ENCODE measurements around the gene LMF1.
A peak's percentile ranks its signal among the peaks of the same experiment; 100 is the strongest.

LMF1 gene

DNA sequence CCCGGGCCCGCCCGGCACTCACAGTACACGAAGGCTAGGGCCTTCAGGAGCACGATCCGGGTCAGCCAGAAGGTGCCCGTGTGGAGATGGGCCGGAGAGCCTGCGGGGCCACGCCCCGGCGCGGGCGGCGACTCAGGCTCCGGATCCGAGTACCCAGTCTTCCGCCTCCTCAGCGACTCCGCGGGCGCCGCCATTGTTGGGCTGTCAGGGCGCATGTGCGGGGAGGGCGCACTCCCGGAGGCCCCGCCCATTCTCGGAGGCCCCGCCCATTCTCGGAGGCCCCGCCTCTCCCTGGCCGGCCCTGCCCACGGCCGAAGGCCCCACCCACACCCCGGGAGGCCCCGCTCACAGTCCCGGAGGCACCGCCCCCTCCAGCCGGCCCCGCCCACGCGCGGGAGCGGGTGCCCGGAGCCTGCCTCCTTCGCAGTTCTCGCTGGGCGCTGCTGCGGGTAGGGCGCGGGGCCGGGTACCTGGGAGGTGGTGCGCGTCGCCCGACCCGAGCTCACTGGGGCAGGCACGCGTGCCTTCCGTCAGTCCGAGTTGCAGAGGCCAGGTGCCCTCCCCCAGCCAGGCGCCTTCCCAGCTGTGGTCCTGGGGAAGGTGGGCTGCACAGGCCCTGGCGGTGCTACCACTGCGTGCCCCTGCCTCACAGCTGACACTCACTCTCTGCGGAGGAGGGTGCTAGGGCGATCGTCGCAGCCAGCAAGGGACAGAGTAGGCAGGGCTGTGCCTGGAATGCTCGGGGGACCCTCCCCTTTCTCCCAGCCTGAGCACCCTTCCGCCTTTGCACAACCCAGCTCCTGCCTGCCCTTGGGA lies at the start of gene LMF1:
Gene LMF1, minus strand, starts transcription at position 219 of the 816 bp plus-strand sequence. Its CDS starts 4 bp downstream, at position 215.
- peak; percentile 97 to 99 for DNase-seq (ENCODE audit: low read depth in 1 of 2, low spot score in 1 of 2)

GRCh38 chr16:1020091-1020399 lies 49.3 kb upstream of the LMF1 start:
- DNase-seq (ENCODE audit: low read depth in 1 of 2, low spot score in 1 of 2), result no peak

DNA sequence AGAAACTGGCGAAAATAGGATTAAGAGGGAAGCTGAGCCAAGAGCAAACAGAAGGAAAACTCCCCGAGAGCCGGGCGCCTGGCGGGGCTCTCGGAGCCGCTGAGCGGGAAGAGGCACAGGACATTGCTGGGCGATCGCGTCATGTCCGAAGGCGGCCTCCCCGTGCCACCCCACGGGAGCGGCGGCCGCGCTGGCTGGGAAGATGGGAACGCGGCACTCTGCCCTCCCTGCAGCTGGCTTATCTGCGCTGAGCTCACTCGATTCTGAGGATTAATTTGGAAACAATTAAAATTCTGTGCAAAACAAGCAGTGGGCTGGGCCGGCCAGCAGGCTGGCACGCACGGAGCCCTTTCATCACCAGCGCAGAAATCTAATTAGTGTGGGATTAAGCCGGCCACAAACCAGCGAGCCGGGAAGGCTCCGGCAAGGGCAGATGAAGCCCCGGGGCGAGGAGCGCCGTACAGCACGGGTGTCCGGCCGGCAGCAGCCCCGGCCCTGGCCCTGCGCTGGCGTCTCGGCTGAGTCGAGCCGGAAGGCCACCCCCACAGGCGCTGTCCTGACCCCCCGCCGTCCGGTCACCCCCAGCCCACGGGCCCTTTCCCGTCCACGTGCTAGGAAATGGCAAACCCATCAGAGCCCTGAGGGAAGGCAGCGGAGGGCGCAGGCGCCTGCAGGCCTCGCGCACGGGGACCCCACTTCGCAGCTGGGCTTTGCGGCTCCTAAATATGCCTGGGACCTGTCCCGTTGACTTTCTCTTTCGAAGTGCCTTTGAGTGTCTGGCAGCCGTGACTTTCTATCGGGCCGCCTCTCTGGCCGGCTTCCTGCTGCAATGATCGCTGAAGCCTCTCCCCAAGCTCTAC lies 48.7 kb upstream of the LMF1 start:
- DNase-seq (ENCODE audit: low read depth in 1 of 2, low spot score in 1 of 2), result no peak

- DNase-seq (ENCODE audit: low read depth in 1 of 2, low spot score in 1 of 2), result no peak
Observed at GRCh38 chr16:1018447-1019198, 47.8 kb upstream of the LMF1 start.

- no peak for DNase-seq (ENCODE audit: low read depth in 1 of 2, low spot score in 1 of 2)
Observed at GRCh38 chr16:1014771-1015495, 44.1 kb upstream of the LMF1 start.

- DNase-seq (ENCODE audit: low read depth in 1 of 2, low spot score in 1 of 2), result no peak
Observed at GRCh38 chr16:1014221-1014620, 43.4 kb upstream of the LMF1 start.

DNA sequence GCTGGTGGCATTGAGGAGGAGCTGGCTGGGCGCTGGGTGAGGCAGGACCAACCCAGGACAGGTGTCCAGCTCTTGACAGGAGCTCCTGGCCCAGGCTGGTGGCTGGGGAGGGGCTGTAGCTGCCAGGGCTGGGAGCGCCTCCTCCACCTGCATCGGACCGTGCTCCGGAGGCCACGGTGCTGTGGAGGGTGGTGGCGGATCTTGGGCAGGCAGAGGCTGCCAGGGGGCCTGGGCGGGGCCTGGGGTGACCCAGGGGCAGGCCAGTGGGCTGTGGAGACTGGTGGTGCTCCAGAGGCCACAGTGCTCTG lies 42.8 kb upstream of the LMF1 start:
- DNase-seq (ENCODE audit: low read depth in 1 of 2, low spot score in 1 of 2), result no peak

DNA sequence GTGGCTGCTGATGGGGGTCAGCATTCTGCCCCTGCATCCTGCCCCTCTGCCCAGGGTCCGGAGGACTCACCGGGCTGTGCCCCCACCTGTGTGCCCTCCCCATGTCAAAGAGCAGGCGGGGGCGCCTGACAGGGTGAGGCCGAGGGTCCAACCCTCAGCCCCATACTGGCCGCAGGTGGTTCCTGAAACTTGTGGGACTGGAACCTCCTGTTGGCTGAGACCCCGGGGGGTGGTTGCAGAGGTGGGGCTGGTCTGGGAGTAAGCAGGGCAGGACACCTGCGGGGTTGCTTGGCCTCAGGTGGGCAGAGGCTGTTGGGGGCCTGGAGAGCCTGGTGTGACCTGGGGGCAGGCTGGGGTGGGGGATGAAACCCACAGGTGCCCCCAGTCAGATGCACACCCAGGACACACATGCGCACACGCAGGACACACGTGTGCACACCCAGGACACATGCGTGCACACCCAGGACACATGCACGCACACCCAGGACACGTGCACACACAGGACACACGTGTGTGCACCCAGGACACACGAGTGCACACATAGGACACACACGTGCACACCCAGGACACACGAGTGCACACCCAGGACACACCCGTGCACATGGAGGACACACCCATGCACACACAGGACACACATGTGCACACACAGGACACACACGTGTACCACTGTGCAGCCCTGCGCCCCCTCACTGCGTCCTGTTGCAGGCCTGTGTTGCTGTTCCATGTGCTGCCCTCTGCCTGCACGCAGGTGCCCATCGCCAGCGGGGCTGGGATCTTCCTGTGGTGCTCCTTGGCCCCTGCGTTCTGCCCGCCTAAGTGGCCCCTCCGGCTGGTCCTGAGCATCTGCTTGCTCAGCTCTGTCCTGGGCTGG lies 42.2 kb upstream of the LMF1 start:
- DNase-seq (ENCODE audit: low read depth in 1 of 2, low spot score in 1 of 2), result no peak

GRCh38 chr16:1012135-1012534 lies 41.4 kb upstream of the LMF1 start:
- DNase-seq (ENCODE audit: low read depth in 1 of 2, low spot score in 1 of 2), result no peak

DNA sequence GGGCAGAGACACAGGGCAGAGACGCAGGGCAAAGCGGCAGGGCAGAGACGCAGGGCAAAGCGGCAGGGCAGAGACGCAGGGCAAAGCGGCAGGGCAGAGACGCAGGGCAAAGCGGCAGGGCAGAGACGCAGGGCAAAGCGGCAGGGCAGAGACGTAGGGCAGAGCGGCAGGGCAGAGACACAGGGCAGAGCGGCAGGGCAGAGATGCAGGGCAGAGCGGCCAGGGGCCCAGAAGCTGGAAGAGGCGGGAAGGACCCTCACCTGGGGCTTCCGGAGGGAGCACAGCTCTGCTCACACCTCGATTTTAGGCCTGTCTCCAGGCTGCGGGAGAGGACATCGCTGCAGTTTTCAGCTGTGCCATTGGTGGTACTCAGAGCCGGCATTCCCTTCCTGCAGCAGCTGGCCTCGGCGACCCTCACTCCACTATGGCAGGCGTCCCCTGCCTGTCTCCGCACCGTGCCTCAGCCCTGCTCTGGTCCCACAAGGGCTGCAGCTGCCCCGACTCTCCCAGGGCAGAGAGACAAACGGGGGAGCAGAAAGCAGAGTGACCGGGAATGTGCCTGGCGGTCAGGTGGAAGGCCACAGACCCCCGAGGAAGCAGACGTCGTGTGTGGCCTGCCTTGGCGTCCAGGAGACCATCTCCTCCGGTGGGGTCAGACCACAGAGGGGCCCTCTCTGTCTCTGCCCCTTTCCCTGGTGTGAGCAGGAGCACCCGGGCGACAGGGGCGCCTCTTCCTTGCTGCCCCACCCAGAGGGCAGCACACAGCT lies 40.7 kb upstream of the LMF1 start:
- DNase-seq (ENCODE audit: low read depth in 1 of 2, low spot score in 1 of 2), result no peak

DNA sequence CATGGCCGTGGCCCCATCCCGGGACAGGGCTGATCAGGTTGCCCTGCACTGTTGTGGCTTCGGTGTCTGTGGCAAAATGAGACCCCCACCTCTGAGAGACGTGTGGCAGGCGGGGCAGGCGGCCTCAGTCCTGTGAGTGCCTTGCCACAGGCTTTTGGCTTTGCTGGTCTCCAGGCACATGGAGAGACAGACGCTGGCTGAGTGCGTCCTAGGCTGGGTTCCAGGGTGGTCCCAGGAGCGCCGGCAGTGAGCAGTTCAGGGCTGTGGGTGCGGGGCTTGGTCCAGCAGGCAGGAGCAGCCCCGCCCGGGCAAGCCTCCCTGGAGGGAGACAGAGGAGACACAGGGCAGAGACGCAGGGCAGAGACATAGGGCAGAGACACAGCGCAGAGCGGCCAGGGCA lies 40.0 kb upstream of the LMF1 start:
- DNase-seq (ENCODE audit: low read depth in 1 of 2, low spot score in 1 of 2), result no peak

DNA sequence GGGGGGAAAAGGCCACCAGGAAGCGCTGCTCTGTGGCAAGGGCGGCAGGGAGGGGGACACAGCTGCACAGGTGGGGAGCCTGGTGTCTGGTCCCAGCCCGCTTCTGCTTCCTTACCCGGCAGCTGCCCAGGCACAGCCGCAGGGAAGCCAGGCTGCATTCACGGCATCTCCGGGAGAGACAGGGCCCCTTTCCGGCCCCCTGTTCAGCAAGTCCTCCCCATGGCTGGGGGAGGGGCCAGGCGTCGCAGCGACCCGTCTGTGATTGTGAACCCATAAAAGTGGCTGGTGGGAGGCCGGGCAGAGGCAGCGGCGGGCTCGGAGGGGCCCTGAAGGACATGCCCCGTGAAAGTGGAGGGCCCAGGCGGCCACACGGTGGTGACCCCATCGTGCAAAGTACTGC lies 39.5 kb upstream of the LMF1 start:
- DNase-seq (ENCODE audit: low read depth in 1 of 2, low spot score in 1 of 2), result no peak

GRCh38 chr16:1009358-1010150 lies 38.8 kb upstream of the LMF1 start:
- DNase-seq (ENCODE audit: low read depth in 1 of 2, low spot score in 1 of 2), result no peak

DNA sequence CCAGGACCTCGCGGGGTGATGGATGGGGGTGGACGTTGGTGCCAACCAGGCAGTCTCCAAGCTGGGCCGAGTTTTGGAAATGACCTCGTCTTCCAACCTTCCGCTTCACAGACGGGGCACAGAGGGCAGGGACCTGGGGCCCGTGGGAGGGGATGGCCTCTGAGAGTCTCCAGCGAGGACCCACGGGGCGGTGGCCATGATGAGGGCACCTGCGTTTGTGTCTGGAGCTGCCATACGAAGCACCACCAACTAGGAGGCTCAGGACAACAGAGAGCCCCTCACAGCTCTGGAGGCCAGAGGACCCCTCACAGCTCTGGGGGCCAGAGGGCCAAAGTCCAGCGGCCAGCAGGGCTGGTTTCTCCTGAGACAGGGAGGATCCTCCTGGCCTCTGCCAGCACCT lies 37.3 kb upstream of the LMF1 start:
- DNase-seq (ENCODE audit: low read depth in 1 of 2, low spot score in 1 of 2), result no peak

DNA sequence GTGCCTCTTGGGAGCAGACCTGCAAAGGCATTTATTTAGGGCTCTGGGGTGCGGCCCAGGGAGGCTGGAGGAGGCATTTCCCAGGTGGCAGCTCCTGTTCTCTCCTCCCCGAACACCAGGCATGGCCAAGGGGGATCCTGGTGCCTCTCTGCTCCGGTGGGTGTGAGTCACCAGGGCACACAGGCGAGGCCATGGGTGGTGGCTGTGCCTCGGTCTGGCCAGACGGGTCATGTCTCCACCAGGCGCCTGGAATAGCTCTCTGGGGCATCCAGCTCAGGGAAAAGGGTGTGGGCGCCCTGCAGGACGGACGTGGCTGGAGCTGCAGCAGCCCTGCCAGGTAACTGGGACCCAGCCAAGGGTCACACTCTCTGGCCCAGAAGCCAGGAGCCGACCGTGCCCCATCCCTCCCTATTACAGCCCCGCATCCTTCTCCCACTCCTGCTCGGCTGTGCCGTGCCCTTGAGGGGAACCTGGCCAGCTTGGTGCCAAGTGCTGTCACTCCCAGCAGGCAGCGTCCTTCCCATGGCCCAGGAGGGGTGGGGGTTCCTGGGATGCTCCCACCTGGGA lies 36.6 kb upstream of the LMF1 start:
- DNase-seq (ENCODE audit: low read depth in 1 of 2, low spot score in 1 of 2), result no peak

DNA sequence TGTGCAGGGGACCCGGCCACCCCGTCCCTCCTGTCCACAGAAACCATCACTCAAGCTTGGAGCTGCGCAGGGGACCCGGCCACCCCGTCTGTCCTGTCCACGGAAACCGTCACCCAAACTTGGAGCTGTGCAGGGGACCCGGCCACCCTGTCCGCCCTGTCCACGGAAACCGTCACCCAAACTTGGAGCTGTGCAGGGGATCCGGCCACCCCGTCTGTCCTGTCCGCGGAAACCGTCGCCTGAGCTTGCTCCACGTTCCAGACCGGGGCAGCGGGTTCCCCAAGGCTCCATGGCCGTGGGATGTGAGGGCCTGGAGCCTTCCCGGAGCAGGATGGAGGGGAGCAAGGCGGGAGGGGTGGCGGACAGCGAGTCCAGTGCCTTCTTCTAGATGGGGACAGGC lies 36.0 kb upstream of the LMF1 start:
- DNase-seq (ENCODE audit: low read depth in 1 of 2, low spot score in 1 of 2), result no peak

DNA sequence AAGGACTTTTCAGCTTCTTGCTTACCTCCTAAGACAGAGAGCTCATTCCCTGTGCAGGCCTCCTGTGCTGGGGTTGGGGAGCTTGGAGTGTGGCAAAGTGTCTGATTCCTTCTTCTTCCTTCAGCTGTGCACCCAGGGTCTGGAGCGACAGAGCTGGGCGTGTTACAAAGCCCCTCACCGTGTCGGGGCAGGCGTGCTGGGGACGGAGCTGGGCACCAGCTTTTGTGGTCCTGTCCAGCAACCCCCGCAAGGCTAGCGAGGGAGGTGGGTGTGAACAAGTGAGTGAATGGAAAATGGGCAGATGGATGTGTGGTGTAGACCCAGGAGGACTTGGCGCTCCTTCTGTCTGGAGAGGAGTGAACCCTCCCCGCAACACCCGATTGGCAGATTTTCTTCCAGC lies 34.5 kb upstream of the LMF1 start:
- DNase-seq (ENCODE audit: low read depth in 1 of 2, low spot score in 1 of 2), result no peak
